ENCODE results near the gene ST7. TPM values are rescaled to one million over a fixed set of nuclear protein-coding genes. Genes with fewer than 3 reads are reported as not detected.

Gene ST7
- total and polyA plus RNA-seq, 2 of the 8 experiments (the other 6 are each of a cell fraction or from before 2014, with no cell fraction given), result 16.3 to 18.0 TPM

GRCh38 chr7:117119192-117119924 lies 166.1 kb downstream of the ST7 start:
- Histone ChIP-seq H3K36me3 (ENCODE audit: control insufficient read depth in 2 of 4, insufficient read depth in 4 of 4, low read length in 3 of 4) (no peaks in the 10 kb centered on the region), H2BK20ac (ENCODE audit: low read length) (no peak overlapping the region), H3K18ac (ENCODE audit: extremely low read depth, low read length) (no peak overlapping the region), H2BK12ac (ENCODE audit: low read depth, low read length) (no peak overlapping the region), H2BK120ac (replicated peaks; ENCODE audit: low read depth, low read length) (no peak overlapping the region), H3K27me3 (replicated peaks in 1 of 4; ENCODE audit: control insufficient read depth in 3 of 4, extremely low read depth in 1 of 4, insufficient read depth in 3 of 4, low read length in 3 of 4) (no peaks in the 10 kb centered on the region), H3K4ac (replicated peaks; ENCODE audit: insufficient read length, low read depth, low read length) (no peak overlapping the region), H3K79me2 (ENCODE audit: control insufficient read depth in 1 of 2, insufficient read depth in 2 of 2, low read length in 2 of 2) (no peaks in the 10 kb centered on the region), H2BK15ac (ENCODE audit: low read length) (no peak overlapping the region), H4K91ac (replicated peaks; ENCODE audit: insufficient read length, low read length) (no peak overlapping the region), H3K9ac (replicated peaks in 1 of 4; ENCODE audit: extremely low read depth in 1 of 4, low read depth in 3 of 4, low read length in 3 of 4) (no peak overlapping the region), H3K23me2 (ENCODE audit: low read depth, low read length) (no peaks in the 10 kb centered on the region), H2AK5ac (ENCODE audit: low read depth, low read length) (no peak overlapping the region), H3K79me1 (ENCODE audit: low read depth, low read length) (no peaks in the 10 kb centered on the region), H3K4me3 (ENCODE audit: extremely low read depth in 1 of 4, insufficient read depth in 2 of 4, low read depth in 3 of 4, low read length in 4 of 4) (peak overlapping the region in 1 of 4 experiments; percentile 43; a peak in 2 of 8 replicates), H3K4me2 (ENCODE audit: insufficient read depth in 1 of 2, low read depth in 2 of 2, low read length in 2 of 2) (peak overlapping the region; percentile 20 to 55; a peak in 2 of 4 replicates), H3K23ac (ENCODE audit: insufficient read length) (no peak overlapping the region), H3K14ac (ENCODE audit: insufficient read length) (no peak overlapping the region), H3K4me1 (replicated peaks in 1 of 4; ENCODE audit: control insufficient read depth in 3 of 4, insufficient read depth in 4 of 4, low read length in 3 of 4) (peaks cover 0 to 5% (median 2%) of the 10 kb centered on the region in 4 experiments; a peak in 2 of 7 replicates), H4K20me1 (replicated peaks in 1 of 2; ENCODE audit: control insufficient read depth in 1 of 2, insufficient read depth in 2 of 2, low read length in 2 of 2) (no peaks in the 10 kb centered on the region), H3K9me3 (ENCODE audit: insufficient read depth in 2 of 2, low read depth in 1 of 2, low read length in 1 of 2) (no peaks in the 10 kb centered on the region), H4K5ac (ENCODE audit: insufficient read length, low read depth, low read length) (no peak overlapping the region), H2BK5ac (ENCODE audit: low read depth, low read length) (no peak overlapping the region), H2AFZ (ENCODE audit: low read length) (no peak overlapping the region), H3K56ac (replicated peaks; ENCODE audit: insufficient read length, low read depth, low read length) (no peak overlapping the region), H3K27ac (ENCODE audit: low read depth, low read length) (no peak overlapping the region), H4K8ac (ENCODE audit: extremely low read depth, insufficient read depth, low read length) (no peak overlapping the region)
- POLR2A ChIA-PET (ENCODE audit: partially characterized antibody), result interaction anchor here (1.0 kb wide), 1 partner anchor 50 kb away, joined by 3 read pairs; no protein-coding TSS in a partner anchor
- FAIRE-seq (peak; percentile 96), DNase-seq (ENCODE audit: low read depth in 1 of 2, low spot score in 2 of 2) (peak; percentile 19 to 89)
- 20% methylated on average over 7 of the region's 7 CpGs; no CpG with 5 or more reads in 1 of the 2 experiments for WGBS, 2 experiments (ENCODE audit: extremely low coverage in 1 of 2, insufficient coverage in 1 of 2, insufficient read length in 1 of 2, insufficient replicate concordance in 2 of 2, low coverage in 1 of 2, low lambda C conversion rate in 2 of 2, missing lambda C conversion rate in 1 of 2)
- TF ChIP-seq SP1 (IDR thresholded peaks at IDR 0.05; ENCODE audit: low read depth, low read length) (no peak), JUN (IDR thresholded peaks at IDR 0.05; ENCODE audit: low read depth, low read length) (no peak), RAD21 (IDR thresholded peaks at IDR 0.05 in 1 of 2, conservative IDR thresholded peaks at IDR 0.05 in 1 of 2; ENCODE audit: low read depth in 2 of 2, low read length in 2 of 2) (peak; percentile 94), CTCF (IDR thresholded peaks at IDR 0.05; ENCODE audit: control extremely low read depth in 1 of 3, insufficient read depth in 1 of 3, low read depth in 1 of 3, low read length in 3 of 3) (peak in 2 of 3 experiments; percentile 76 to 84; a peak in 3 of 4 replicates)
- CTCF ChIA-PET (ENCODE audit: partially characterized antibody), result interaction anchor here (0.6 to 13.4 kb wide), 36 partner anchors 8 to 236 kb away, joined by 3 to 168 read pairs (median 4); no protein-coding TSS in a partner anchor

Measured in H1 (cell line).